H1 (cell line): ENCODE measurements around the gene PFDN6. TPM values are rescaled to one million over a fixed set of nuclear protein-coding genes. Genes with fewer than 3 reads are reported as not detected.

Source experiments
- CTCF ChIA-PET: fragments of 300-600 bp; sonication (Branson Sonifier 250); formaldehyde crosslinking; loops from one replicate; lab custom pipeline; 2021; ENCODE audit not compliant: partially characterized antibody; lab: Charles Lee
- POLR2A ChIA-PET: fragments of 300-600 bp; sonication (Branson Sonifier 250); formaldehyde crosslinking; loops from one replicate; lab custom pipeline; 2021; ENCODE audit warnings: inconsistent platforms; ENCODE audit not compliant: partially characterized antibody; lab: Charles Lee
- DNase-seq, 2 experiments: peaks; one replicate each; pipeline versions ENCODE4 v3.0.0 to v3.0.0-alpha.2; 2010 to 2022; ENCODE audit warnings: low spot score in 2 of 2, low read depth in 1 of 2, mixed read lengths in 1 of 2
- FAIRE-seq: peaks from 2 replicates; lab custom pipeline; 2011; peaks lifted over from hg19 to GRCh38; lab: Jason Lieb, UNC
- H2AFZ ChIP-seq: 2 replicates; pipeline ENCODE4 v1.8.1; 2012; ENCODE audit warnings: low read length, inconsistent platforms
- H2AK5ac ChIP-seq: 2 replicates; pipeline ENCODE4 v1.6.1; 2013; ENCODE audit warnings: low read depth, low read length
- H2BK120ac ChIP-seq: replicated peaks from 2 replicates; pipeline ENCODE3; 2013; ENCODE audit warnings: low read depth, low read length, inconsistent platforms
- H2BK12ac ChIP-seq: 2 replicates; pipeline ENCODE4 v1.6.1; 2013; ENCODE audit warnings: low read depth, low read length
- H2BK15ac ChIP-seq: 2 replicates; pipeline ENCODE4 v1.6.1; 2013; ENCODE audit warnings: low read length
- H2BK20ac ChIP-seq: 2 replicates; pipeline ENCODE4 v1.6.1; 2013; ENCODE audit warnings: low read length
- H2BK5ac ChIP-seq: 2 replicates; pipeline ENCODE4 v1.6.1; 2013; ENCODE audit warnings: low read depth, low read length
- H3K14ac ChIP-seq: 2 replicates; pipeline ENCODE4 v1.6.1; 2013; ENCODE audit warnings: inconsistent platforms; ENCODE audit not compliant: insufficient read length
- H3K18ac ChIP-seq: 2 replicates; pipeline ENCODE4 v1.6.1; 2013; ENCODE audit warnings: low read length; ENCODE audit errors: extremely low read depth
- H3K23ac ChIP-seq: 2 replicates; pipeline ENCODE4 v1.6.1; 2013; ENCODE audit warnings: inconsistent platforms; ENCODE audit not compliant: insufficient read length
- H3K23me2 ChIP-seq: 2 replicates; pipeline ENCODE4 v1.6.1; 2013; ENCODE audit warnings: low read depth, low read length
- H3K27ac ChIP-seq: 2 replicates; pipeline ENCODE4 v1.6.1; 2011; ENCODE audit warnings: low read depth, low read length, inconsistent platforms
- H3K27me3 ChIP-seq, 4 experiments: replicated peaks in 1 of 4; 1 replicate in 1 of 4; 2 replicates in 3 of 4; pipeline versions ENCODE4 v1.6.1 to v1.8.1; 2011 to 2013; ENCODE audit warnings: low read length in 3 of 4, mild to moderate bottlenecking in 3 of 4, inconsistent platforms in 2 of 4, mixed read lengths in 2 of 4, moderate library complexity in 1 of 4; ENCODE audit not compliant: control insufficient read depth in 3 of 4, insufficient read depth in 3 of 4; ENCODE audit errors: extremely low read depth in 1 of 4
- H3K36me3 ChIP-seq, 4 experiments: 2 replicates each; pipeline versions ENCODE4 v1.6.1 to v1.8.1; 2011 to 2013; ENCODE audit warnings: mild to moderate bottlenecking in 4 of 4, low read length in 3 of 4, moderate library complexity in 2 of 4, control low read depth in 1 of 4, inconsistent platforms in 1 of 4; ENCODE audit not compliant: insufficient read depth in 4 of 4, control insufficient read depth in 2 of 4
- H3K4ac ChIP-seq: replicated peaks from 2 replicates; pipeline ENCODE3; 2013; ENCODE audit warnings: low read length, low read depth, mixed read lengths, inconsistent platforms; ENCODE audit not compliant: insufficient read length
- H3K4me1 ChIP-seq, 4 experiments: replicated peaks in 1 of 4; 1 replicate in 1 of 4; 2 replicates in 3 of 4; pipeline versions ENCODE4 v1.6.1 to v1.8.1; 2011 to 2013; ENCODE audit warnings: low read length in 3 of 4, inconsistent platforms in 2 of 4, mixed read lengths in 1 of 4; ENCODE audit not compliant: insufficient read depth in 4 of 4, control insufficient read depth in 3 of 4
- H3K4me2 ChIP-seq, 2 experiments: 2 replicates each; pipeline versions ENCODE4 v1.6.1 to v1.8.1; 2011 to 2013; ENCODE audit warnings: low read depth in 2 of 2, low read length in 2 of 2, control low read depth in 1 of 2, inconsistent platforms in 1 of 2, mild to moderate bottlenecking in 1 of 2; ENCODE audit not compliant: insufficient read depth in 1 of 2
- H3K4me3 ChIP-seq, 4 experiments: fragments of 200-600, 300-600 bp in 1 of 4; sonication (generic), shearing (Covaris generic), sonication (Bioruptor Twin) in 1 of 4; 2 replicates each; pipeline versions ENCODE4 v1.5.1 to v1.8.1; 2011 to 2016; ENCODE audit warnings: low read length in 4 of 4, low read depth in 3 of 4, control low read depth in 2 of 4, inconsistent platforms in 2 of 4, mild to moderate bottlenecking in 2 of 4, mixed read lengths in 1 of 4, moderate library complexity in 1 of 4; ENCODE audit not compliant: insufficient read depth in 2 of 4; ENCODE audit errors: extremely low read depth in 1 of 4
- H3K56ac ChIP-seq: replicated peaks from 2 replicates; pipeline ENCODE3; 2013; ENCODE audit warnings: low read depth, mild to moderate bottlenecking, mixed read lengths, low read length, inconsistent platforms; ENCODE audit not compliant: insufficient read length
- H3K79me1 ChIP-seq: 2 replicates; pipeline ENCODE4 v1.6.1; 2013; ENCODE audit warnings: low read depth, low read length, control low read depth
- H3K79me2 ChIP-seq, 2 experiments: 2 replicates each; pipeline versions ENCODE4 v1.6.1 to v1.8.1; 2012 to 2013; ENCODE audit warnings: low read length in 2 of 2, mild to moderate bottlenecking in 2 of 2, inconsistent platforms in 1 of 2; ENCODE audit not compliant: insufficient read depth in 2 of 2, control insufficient read depth in 1 of 2
- H3K9ac ChIP-seq, 4 experiments: replicated peaks in 1 of 4; 1 replicate in 1 of 4; 2 replicates in 3 of 4; pipeline versions ENCODE4 v1.6.1 to v1.8.1; 2011 to 2013; ENCODE audit warnings: low read depth in 3 of 4, low read length in 3 of 4, control low read depth in 2 of 4, mild to moderate bottlenecking in 2 of 4, moderate library complexity in 2 of 4, inconsistent platforms in 1 of 4; ENCODE audit errors: extremely low read depth in 1 of 4
- H3K9me3 ChIP-seq, 2 experiments: 2 replicates each; pipeline versions ENCODE4 v1.6.1 to v1.8.1; 2012 to 2013; ENCODE audit warnings: mild to moderate bottlenecking in 2 of 2, moderate library complexity in 2 of 2, control low read depth in 1 of 2, inconsistent platforms in 1 of 2, low read depth in 1 of 2, low read length in 1 of 2, mixed read lengths in 1 of 2; ENCODE audit not compliant: insufficient read depth in 2 of 2
- H4K20me1 ChIP-seq, 2 experiments: replicated peaks in 1 of 2; 2 replicates each; pipeline versions ENCODE3 to v1.8.1; 2011 to 2013; ENCODE audit warnings: inconsistent platforms in 2 of 2, low read length in 2 of 2, mild to moderate bottlenecking in 1 of 2; ENCODE audit not compliant: insufficient read depth in 2 of 2, control insufficient read depth in 1 of 2
- H4K5ac ChIP-seq: 2 replicates; pipeline ENCODE4 v1.6.1; 2013; ENCODE audit warnings: low read length, low read depth, mixed read lengths, inconsistent platforms; ENCODE audit not compliant: insufficient read length
- H4K8ac ChIP-seq: 2 replicates; pipeline ENCODE4 v1.8.0; 2013; ENCODE audit warnings: mild to moderate bottlenecking, moderate library complexity, low read length, inconsistent platforms; ENCODE audit not compliant: insufficient read depth; ENCODE audit errors: extremely low read depth
- H4K91ac ChIP-seq: replicated peaks from 2 replicates; pipeline ENCODE3; 2013; ENCODE audit warnings: low read length, mixed read lengths, inconsistent platforms; ENCODE audit not compliant: insufficient read length
- EGR1 ChIP-seq: IDR thresholded peaks from 2 replicates; pipeline ENCODE4 v1.6.1; 2011; ENCODE audit warnings: low read depth, low read length, borderline replicate concordance
- KDM4A ChIP-seq: IDR thresholded peaks from one replicate; pipeline ENCODE4 v1.7.1; 2012; ENCODE audit warnings: low read depth, mild to moderate bottlenecking, moderate library complexity, low read length, inconsistent platforms; ENCODE audit not compliant: severe bottlenecking
- WGBS, 2 experiments: shearing (Covaris generic) in 1 of 2; methylation state at CpG; one replicate each; pipeline versions ENCODE4 v1.1.6 to v1.1.7; 2013 to 2015; ENCODE audit warnings: low lambda C conversion rate in 2 of 2, mixed read lengths in 2 of 2, inconsistent platforms in 1 of 2, low coverage in 1 of 2, missing lambda C conversion rate in 1 of 2; ENCODE audit not compliant: insufficient replicate concordance in 2 of 2, insufficient coverage in 1 of 2, insufficient read length in 1 of 2; ENCODE audit errors: extremely low coverage in 1 of 2, missing lambda C conversion rate in 1 of 2; 5-methylcytosine and 5-hydroxymethylcytosine counted together
- polyA plus RNA-seq, 7 experiments: library from polyadenylated mRNA; depleted of rRNA in 3 of 7; stranded (reverse) in 5 of 7; unstranded in 2 of 7; fragments of >200 nt in 5 of 7; fragments of 200-250 nt in 2 of 7; gene quantifications; 1 replicate in 5 of 7; 2 replicates in 1 of 7; 4 replicates in 1 of 7; pipeline versions ENCODE4 v1.2.1 to v1.2.3, GENCODE V29; 2011 to 2013; ENCODE audit warnings: missing spikeins in 2 of 7, mixed read lengths in 2 of 7
- total RNA-seq: library from RNA; stranded (reverse); fragmentation: NEBNext Ultra II Directional; extraction: Animal tissue kit (Norgen Biotek cat#: 25700); gene quantifications from 2 replicates; pipeline ENCODE4 v1.2.1, GENCODE V29; 2021

Gene PFDN6
- total and polyA plus RNA-seq, 2 of the 8 experiments (the other 6 are each of a cell fraction or from before 2014, with no cell fraction given) = 32.0 to 95.7 TPM

GRCh38 chr6:33298773-33299236, 9.4 kb downstream of the PFDN6 start, which contains the start of gene RGL2:
TSS of gene RGL2 (minus strand) at chr6:33298942. CDS start at chr6:33298610, 332 bp downstream.
- peak within 1 kb of the TSS; percentile 95 for H2BK5ac ChIP-seq
- peak within 1 kb of the TSS; percentile 81; the same call in 1 of the 2 replicates for H2BK15ac ChIP-seq
- H3K23ac ChIP-seq = no peak within 1 kb of the TSS
- H3K4ac ChIP-seq = peak within 1 kb of the TSS; percentile 80
- FAIRE-seq (no peak), DNase-seq (no peak)
- H3K79me1 ChIP-seq = peaks cover 9% of the 10 kb centered on the region; the same call in 1 of the 2 replicates
- H3K9ac ChIP-seq = peak within 1 kb of the TSS; percentile 63 to 91 (median 76)
- H3K56ac ChIP-seq = peak within 1 kb of the TSS; percentile 87
- peak within 1 kb of the TSS; percentile 93 for H4K5ac ChIP-seq
- H2BK20ac ChIP-seq = no peak within 1 kb of the TSS
- peak within 1 kb of the TSS; percentile 76 to 99 (median 94) for H3K4me3 ChIP-seq
- peak within 1 kb of the TSS; percentile 81 for H3K27ac ChIP-seq
- H3K79me2 ChIP-seq = peaks cover 0 to 25% of the 10 kb centered on the region in 2 experiments; a peak in 2 of 4 replicates
- H3K4me1 ChIP-seq = peaks cover 0 to 6% (median 4%) of the 10 kb centered on the region in 4 experiments; a peak in 6 of 7 replicates
- peak within 1 kb of the TSS; percentile 77; the same call in 1 of the 2 replicates for H2AFZ ChIP-seq
- peak within 1 kb of the TSS; percentile 50 for H4K91ac ChIP-seq
- H3K4me2 ChIP-seq = peak within 1 kb of the TSS; percentile 34 to 98
- peaks cover 16% of the 10 kb centered on the region for H3K23me2 ChIP-seq
- ChIA-PET POLR2A (interaction anchor here (0.7 to 16.7 kb wide), 19 partner anchors 10 to 330 kb away, joined by 3 to 337 read pairs (median 5); partner anchors contain the start of genes B3GALT4, COL11A2, PFDN6 and RPS18), CTCF (interaction anchor here (0.8 to 6.2 kb wide), 11 partner anchors 9 to 92 kb away, joined by 3 to 77 read pairs (median 4); partner anchors contain the start of genes B3GALT4, PFDN6, RPS18 and TAPBP)
- H2AK5ac ChIP-seq = no peak within 1 kb of the TSS
- H2BK12ac ChIP-seq = 0 out of 2 replicates have a peak within 1 kb of the TSS, but pooled peaks have one; percentile 39
- no peaks in the 10 kb centered on the region for H3K9me3 ChIP-seq
- peaks cover 0 to 5% of the 10 kb centered on the region in 2 experiments for H4K20me1 ChIP-seq
- peak within 1 kb of the TSS; percentile 95 for H3K18ac ChIP-seq
- peak within 1 kb of the TSS; percentile 74; the same call in 1 of the 2 replicates for H4K8ac ChIP-seq
- 0% methylated on average over 4 of the region's 34 CpGs; no CpG with 5 or more reads in 1 of the 2 experiments for WGBS, 2 experiments
- TF ChIP-seq KDM4A (peak; percentile 22), EGR1 (no peak)
- TF ChIP-seq, all 59 proteins: peak for 1
- H2BK120ac ChIP-seq = peak within 1 kb of the TSS; percentile 19
- H3K36me3 ChIP-seq = peaks cover 0 to 4% (median under 1%) of the 10 kb centered on the region in 4 experiments; a peak in 5 of 8 replicates
- no peaks in the 10 kb centered on the region for H3K27me3 ChIP-seq
- no peak within 1 kb of the TSS for H3K14ac ChIP-seq
